ENCODE measurements around the gene CLSTN2.

Gene CLSTN2

DNA sequence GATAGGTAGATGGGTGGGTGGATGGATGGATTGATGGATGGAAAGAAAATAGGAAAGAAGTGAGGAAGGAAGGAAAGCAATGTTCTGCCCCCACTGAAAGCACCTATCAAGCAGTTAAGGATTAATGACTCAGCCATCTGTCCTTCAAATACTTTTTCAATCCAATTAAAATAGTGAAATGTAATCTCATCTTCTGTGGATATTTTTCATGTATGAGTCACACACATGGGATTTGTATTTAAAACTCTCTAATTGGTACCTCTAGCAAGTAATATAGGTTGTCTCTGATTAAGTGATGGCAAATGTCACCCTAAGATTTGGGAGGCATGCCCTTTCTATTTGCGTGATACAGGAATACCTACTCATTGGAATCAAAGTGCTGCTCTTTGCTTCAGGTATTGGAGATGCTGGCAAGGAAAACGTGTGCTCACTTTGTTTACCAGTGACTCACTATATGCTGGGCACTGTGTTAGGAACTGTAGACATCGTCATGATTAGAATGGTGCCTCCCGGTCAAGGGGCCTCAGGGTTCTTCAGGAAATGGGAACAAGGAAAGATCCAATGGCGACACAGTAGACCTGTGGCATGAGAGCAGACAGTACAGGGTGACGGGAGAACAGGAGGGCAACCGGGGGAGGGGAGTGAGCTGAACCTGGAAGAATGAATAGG lies 230.1 kb downstream of the CLSTN2 start:
- H3K18ac ChIP-seq (ENCODE audit: low read length) = no peak overlapping the region
- WGBS (ENCODE audit: extremely low coverage, insufficient coverage, insufficient read length) = no CpG with 5 or more reads among the region's 7 CpGs

DNA sequence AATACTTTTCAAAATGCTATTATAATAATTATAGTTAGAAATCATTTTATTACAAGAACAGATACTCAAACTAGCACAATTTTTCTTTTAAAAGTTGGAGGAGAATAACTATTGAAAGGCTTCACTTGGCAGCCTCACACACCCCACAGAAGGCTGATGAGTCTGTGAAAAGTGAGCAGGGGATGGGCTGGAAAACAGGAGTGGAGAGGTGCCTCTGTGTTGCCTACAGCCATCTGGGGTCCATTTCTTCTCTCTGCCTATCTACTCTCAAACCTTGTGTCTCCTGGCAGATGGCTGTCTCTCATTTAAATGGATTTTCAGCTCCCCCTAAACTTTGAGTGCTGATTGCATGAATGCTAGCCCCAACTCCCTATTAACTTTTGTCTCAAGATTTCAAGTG lies 230.8 kb downstream of the CLSTN2 start:
- Histone ChIP-seq H3K9me3 (ENCODE audit: insufficient read depth, low read depth, low read length) (no peaks in the 10 kb centered on the region), H2AFZ (ENCODE audit: insufficient read depth, low read length, poor library complexity) (no peak overlapping the region), H3K18ac (ENCODE audit: low read length) (no peak overlapping the region), H4K12ac (ENCODE audit: low read depth, low read length) (no peak overlapping the region), H3K9ac (ENCODE audit: low read length) (no peak overlapping the region), H4K8ac (ENCODE audit: low read depth, low read length) (no peak overlapping the region), H3K27me3 (ENCODE audit: insufficient read depth, low read length) (no peaks in the 10 kb centered on the region), H2BK5ac (ENCODE audit: low read depth, low read length, poor library complexity) (no peak overlapping the region), H3K14ac (ENCODE audit: low read length) (no peak overlapping the region), H3K36me3 (ENCODE audit: control insufficient read depth in 1 of 2, insufficient read depth in 2 of 2, low read length in 2 of 2) (no peaks in the 10 kb centered on the region), H2BK12ac (ENCODE audit: low read length) (no peak overlapping the region), H3K79me1 (ENCODE audit: low read length) (no peaks in the 10 kb centered on the region), H3K4ac (ENCODE audit: low read depth, low read length) (no peak overlapping the region), H3K27ac (ENCODE audit: low read depth, low read length) (no peak overlapping the region), H3K4me1 (ENCODE audit: control insufficient read depth in 1 of 2, insufficient read depth in 2 of 2, low read length in 2 of 2) (no peaks in the 10 kb centered on the region), H2AK5ac (ENCODE audit: low read length) (no peak overlapping the region), H3K4me3 (ENCODE audit: low read depth, low read length) (no peak overlapping the region), H2BK120ac (ENCODE audit: insufficient read depth, low read length, poor library complexity) (no peak overlapping the region), H4K91ac (ENCODE audit: low read depth, low read length) (no peak overlapping the region), H3K4me2 (ENCODE audit: low read length) (no peak overlapping the region), H3K79me2 (ENCODE audit: control insufficient read depth, insufficient read depth, low read length, poor library complexity) (no peaks in the 10 kb centered on the region), H3K23ac (ENCODE audit: low read length) (no peak overlapping the region)
- no peak for DNase-seq

More for the DNA sequence above, 230.1 kb downstream of the CLSTN2 start:
- Histone ChIP-seq H3K4me2 (ENCODE audit: low read length) (no peak overlapping the region), H3K4me3 (ENCODE audit: low read depth, low read length) (no peak overlapping the region), H3K4me1 (ENCODE audit: control insufficient read depth in 1 of 2, insufficient read depth in 2 of 2, low read length in 2 of 2) (no peaks in the 10 kb centered on the region), H4K12ac (ENCODE audit: low read depth, low read length) (no peak overlapping the region), H3K79me2 (ENCODE audit: control insufficient read depth, insufficient read depth, low read length, poor library complexity) (no peaks in the 10 kb centered on the region), H2BK5ac (ENCODE audit: low read depth, low read length, poor library complexity) (no peak overlapping the region), H2AFZ (ENCODE audit: insufficient read depth, low read length, poor library complexity) (no peak overlapping the region), H2BK120ac (ENCODE audit: insufficient read depth, low read length, poor library complexity) (no peak overlapping the region), H3K9ac (ENCODE audit: low read length) (no peak overlapping the region), H3K23ac (ENCODE audit: low read length) (no peak overlapping the region), H3K27ac (ENCODE audit: low read depth, low read length) (no peak overlapping the region), H2BK12ac (ENCODE audit: low read length) (no peak overlapping the region), H2AK5ac (ENCODE audit: low read length) (no peak overlapping the region), H3K4ac (ENCODE audit: low read depth, low read length) (no peak overlapping the region), H3K27me3 (ENCODE audit: insufficient read depth, low read length) (no peaks in the 10 kb centered on the region), H3K79me1 (ENCODE audit: low read length) (no peaks in the 10 kb centered on the region), H3K9me3 (ENCODE audit: insufficient read depth, low read depth, low read length) (no peaks in the 10 kb centered on the region), H3K14ac (ENCODE audit: low read length) (no peak overlapping the region), H4K91ac (ENCODE audit: low read depth, low read length) (no peak overlapping the region), H4K8ac (ENCODE audit: low read depth, low read length) (no peak overlapping the region), H3K36me3 (ENCODE audit: control insufficient read depth in 1 of 2, insufficient read depth in 2 of 2, low read length in 2 of 2) (no peaks in the 10 kb centered on the region)
- no peak for DNase-seq

- no peak overlapping the region for H2AFZ ChIP-seq (ENCODE audit: insufficient read depth, low read length, poor library complexity)
- H2AK5ac ChIP-seq (ENCODE audit: low read length) = no peak overlapping the region
- no peaks in the 10 kb centered on the region for H3K9me3 ChIP-seq (ENCODE audit: insufficient read depth, low read depth, low read length)
- H3K79me1 ChIP-seq (ENCODE audit: low read length) = no peaks in the 10 kb centered on the region
- no peaks in the 10 kb centered on the region for H3K36me3 ChIP-seq (ENCODE audit: control insufficient read depth in 1 of 2, insufficient read depth in 2 of 2, low read length in 2 of 2)
- no peak for DNase-seq
- no CpG with 5 or more reads among the region's 5 CpGs for WGBS (ENCODE audit: extremely low coverage, insufficient coverage, insufficient read length)
- no peak overlapping the region for H3K14ac ChIP-seq (ENCODE audit: low read length)
- H4K91ac ChIP-seq (ENCODE audit: low read depth, low read length) = no peak overlapping the region
- no peaks in the 10 kb centered on the region for H3K4me1 ChIP-seq (ENCODE audit: control insufficient read depth in 1 of 2, insufficient read depth in 2 of 2, low read length in 2 of 2)
- H3K79me2 ChIP-seq (ENCODE audit: control insufficient read depth, insufficient read depth, low read length, poor library complexity) = no peaks in the 10 kb centered on the region
- H3K4me2 ChIP-seq (ENCODE audit: low read length) = no peak overlapping the region
- H2BK5ac ChIP-seq (ENCODE audit: low read depth, low read length, poor library complexity) = no peak overlapping the region
- H3K27ac ChIP-seq (ENCODE audit: low read depth, low read length) = no peak overlapping the region
- no peak overlapping the region for H4K12ac ChIP-seq (ENCODE audit: low read depth, low read length)
- no peaks in the 10 kb centered on the region for H3K27me3 ChIP-seq (ENCODE audit: insufficient read depth, low read length)
- H2BK120ac ChIP-seq (ENCODE audit: insufficient read depth, low read length, poor library complexity) = no peak overlapping the region
- H3K18ac ChIP-seq (ENCODE audit: low read length) = no peak overlapping the region
- no peak overlapping the region for H2BK12ac ChIP-seq (ENCODE audit: low read length)
- no peak overlapping the region for H3K4me3 ChIP-seq (ENCODE audit: low read depth, low read length)
- H3K23ac ChIP-seq (ENCODE audit: low read length) = no peak overlapping the region
- H3K4ac ChIP-seq (ENCODE audit: low read depth, low read length) = no peak overlapping the region
- no peak overlapping the region for H3K9ac ChIP-seq (ENCODE audit: low read length)
- H4K8ac ChIP-seq (ENCODE audit: low read depth, low read length) = no peak overlapping the region
These were observed 232.0 kb downstream of the CLSTN2 start for GRCh38 chr3:140166861-140167599.

DNA sequence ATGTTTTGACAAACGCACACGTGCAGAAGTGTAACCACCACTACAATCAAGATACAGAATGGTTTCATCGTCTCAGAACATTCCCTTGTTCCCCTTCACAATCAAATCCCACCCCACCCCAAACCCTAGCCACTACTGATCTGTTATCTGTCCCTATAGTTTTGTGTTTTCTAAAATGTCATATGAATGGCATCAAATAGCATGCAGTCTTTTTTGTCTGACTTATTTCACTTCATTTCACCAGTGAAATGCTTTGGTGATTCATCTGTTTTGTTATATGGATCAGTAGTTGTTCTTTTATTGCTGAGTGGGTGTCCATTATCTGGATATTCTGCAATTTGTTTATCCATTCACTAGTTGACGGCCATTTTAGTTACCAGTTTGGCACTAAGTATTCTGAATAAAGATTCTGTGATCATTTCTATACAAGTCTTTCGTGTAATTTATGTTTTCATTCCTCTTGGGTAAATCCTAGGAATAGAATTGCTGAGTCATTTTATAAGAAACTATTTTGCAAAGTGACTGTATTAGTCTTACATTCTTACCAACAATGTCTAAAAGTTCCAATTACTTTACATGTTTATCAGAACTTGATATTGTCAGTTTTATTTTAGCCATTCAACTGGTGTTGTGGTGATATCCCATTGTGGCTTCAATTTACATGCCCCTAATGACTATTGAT lies 232.8 kb downstream of the CLSTN2 start:
- Histone ChIP-seq H3K79me2 (ENCODE audit: control insufficient read depth, insufficient read depth, low read length, poor library complexity) (no peaks in the 10 kb centered on the region), H2BK12ac (ENCODE audit: low read length) (no peak overlapping the region), H3K27ac (ENCODE audit: low read depth, low read length) (no peak overlapping the region), H3K4me3 (ENCODE audit: low read depth, low read length) (no peak overlapping the region), H2BK5ac (ENCODE audit: low read depth, low read length, poor library complexity) (no peak overlapping the region), H3K36me3 (ENCODE audit: control insufficient read depth in 1 of 2, insufficient read depth in 2 of 2, low read length in 2 of 2) (no peaks in the 10 kb centered on the region), H3K27me3 (ENCODE audit: insufficient read depth, low read length) (no peaks in the 10 kb centered on the region), H4K12ac (ENCODE audit: low read depth, low read length) (no peak overlapping the region), H3K14ac (ENCODE audit: low read length) (no peak overlapping the region), H3K18ac (ENCODE audit: low read length) (no peak overlapping the region), H2AK5ac (ENCODE audit: low read length) (no peak overlapping the region), H2BK120ac (ENCODE audit: insufficient read depth, low read length, poor library complexity) (no peak overlapping the region), H3K4me2 (ENCODE audit: low read length) (no peak overlapping the region), H2AFZ (ENCODE audit: insufficient read depth, low read length, poor library complexity) (no peak overlapping the region), H4K8ac (ENCODE audit: low read depth, low read length) (no peak overlapping the region), H3K23ac (ENCODE audit: low read length) (no peak overlapping the region), H3K9me3 (ENCODE audit: insufficient read depth, low read depth, low read length) (no peaks in the 10 kb centered on the region), H3K79me1 (ENCODE audit: low read length) (no peaks in the 10 kb centered on the region), H3K9ac (ENCODE audit: low read length) (no peak overlapping the region), H3K4ac (ENCODE audit: low read depth, low read length) (no peak overlapping the region), H4K91ac (ENCODE audit: low read depth, low read length) (no peak overlapping the region), H3K4me1 (ENCODE audit: control insufficient read depth in 1 of 2, insufficient read depth in 2 of 2, low read length in 2 of 2) (no peaks in the 10 kb centered on the region)
- no CpG with 5 or more reads among the region's 5 CpGs for WGBS (ENCODE audit: extremely low coverage, insufficient coverage, insufficient read length)
- DNase-seq = no peak
